ENCODE data around the gene CDK9.

GRCh38 chr9:127802576-127803443 is 17.0 kb downstream of the CDK9 start, which contains the start of gene FPGS:
- no peak for TF ChIP-seq FOXK2 (IDR thresholded peaks at IDR 0.05)
- TF ChIP-seq SUZ12 (IDR thresholded peaks at IDR 0.05), result no peak
- no peak for TF ChIP-seq LEF1 (IDR thresholded peaks at IDR 0.05; ENCODE audit: borderline replicate concordance)
- no peak for TF ChIP-seq BHLHE40 (IDR thresholded peaks at IDR 0.05; ENCODE audit: borderline replicate concordance)
- TF ChIP-seq ARNT (IDR thresholded peaks at IDR 0.05), result no peak
- TF ChIP-seq L3MBTL2 (conservative IDR thresholded peaks at IDR 0.05), result peak; percentile 66; the same call in 1 of the 2 replicates
